GM12874 (cell line): ENCODE measurements around the gene C5orf47.

Experiments
- CTCF ChIP-seq: IDR thresholded peaks from 2 replicates; pipeline ENCODE4 v1.5.1; 2011; ENCODE audit warnings: low read depth, mild to moderate bottlenecking, control low read depth, low read length, moderate library complexity; ENCODE audit not compliant: insufficient read depth

Gene C5orf47

GRCh38 chr5:173971681-173972345, 17.2 kb upstream of the C5orf47 start:
- no peak for TF ChIP-seq CTCF

GRCh38 chr5:173972607-173972924, 16.4 kb upstream of the C5orf47 start:
- TF ChIP-seq CTCF: no peak

- peak; percentile 74 for TF ChIP-seq CTCF
Observed at GRCh38 chr5:173972925-173973615, 15.9 kb upstream of the C5orf47 start.

GRCh38 chr5:173973616-173973969, 15.4 kb upstream of the C5orf47 start:
- TF ChIP-seq CTCF: no peak

- no peak for TF ChIP-seq CTCF
Observed at GRCh38 chr5:173974688-173975239, 14.2 kb upstream of the C5orf47 start.

- TF ChIP-seq CTCF: no peak
Observed at GRCh38 chr5:173981185-173981761, 7.7 kb upstream of the C5orf47 start.

GRCh38 chr5:173984218-173984617, 4.8 kb upstream of the C5orf47 start:
- TF ChIP-seq CTCF: peak; percentile 24; the same call in 1 of the 2 replicates
